ENCODE measurements around the gene GABRR1.

GABRR1 gene

DNA sequence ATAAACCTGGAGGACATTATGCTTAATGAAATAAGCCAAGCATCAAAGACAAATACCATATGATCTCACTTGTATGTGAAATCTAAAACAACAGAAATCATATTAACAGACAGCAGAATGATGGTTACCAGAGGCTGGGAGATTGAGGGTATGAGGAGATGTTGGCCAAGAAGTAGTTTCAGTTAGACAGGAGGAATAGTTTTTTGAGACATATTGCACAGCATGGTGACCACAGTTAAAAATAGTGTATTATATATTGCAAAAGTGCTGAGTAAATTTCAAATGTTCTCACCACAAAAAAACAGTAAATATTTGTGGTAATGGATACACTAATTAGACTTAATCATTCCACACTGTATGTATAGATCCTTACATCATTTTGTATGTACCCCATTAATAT, 1.8 kb downstream of the GABRR1 start:
- DNase-seq, result no peak

DNA sequence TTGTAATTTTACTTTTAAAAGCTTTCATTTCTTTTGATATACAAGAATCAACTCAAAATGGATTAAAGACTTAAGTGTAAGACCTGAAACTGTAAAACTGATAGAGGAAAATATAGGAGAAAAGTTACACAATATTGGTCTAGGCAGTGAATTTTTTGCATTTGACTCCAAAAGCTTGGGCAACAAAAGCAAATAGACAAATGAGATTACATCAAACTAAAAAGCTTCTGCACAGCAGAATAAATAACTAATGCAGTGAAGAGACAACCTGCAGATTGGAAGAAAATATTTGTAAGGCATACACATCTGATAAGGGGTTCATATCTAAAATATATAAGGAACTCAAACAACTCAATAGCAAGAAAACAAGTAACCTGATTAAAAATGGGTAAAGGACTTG, 3.0 kb downstream of the GABRR1 start:
- DNase-seq, result no peak

GRCh38 chr6:89212472-89212871, 4.7 kb downstream of the GABRR1 start:
- no peak for DNase-seq

- no peak for DNase-seq
Observed at GRCh38 chr6:89209457-89209856, 7.7 kb downstream of the GABRR1 start.

DNA sequence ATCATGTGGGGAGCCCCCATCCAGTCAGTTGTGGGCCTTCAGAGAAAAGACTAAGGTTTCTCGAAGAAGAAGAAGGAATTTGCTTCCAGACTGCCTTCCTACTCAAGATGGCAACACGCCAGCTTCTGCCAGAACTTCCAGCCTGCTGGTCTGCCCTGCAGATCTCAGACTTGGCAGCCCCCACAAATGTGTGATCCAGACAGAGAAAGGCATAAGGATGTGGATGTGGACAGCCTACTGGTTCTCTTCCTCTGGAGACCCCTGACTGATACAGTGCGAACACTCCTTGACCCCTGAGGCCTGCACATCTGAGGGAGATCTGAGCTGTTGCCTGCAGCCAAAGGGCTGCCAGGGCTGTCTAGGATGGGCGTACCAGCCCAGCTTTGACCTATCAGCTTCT, 8.6 kb downstream of the GABRR1 start:
- no peak for DNase-seq

GRCh38 chr6:89205819-89206218, 11.3 kb downstream of the GABRR1 start:
- DNase-seq, result no peak

DNA sequence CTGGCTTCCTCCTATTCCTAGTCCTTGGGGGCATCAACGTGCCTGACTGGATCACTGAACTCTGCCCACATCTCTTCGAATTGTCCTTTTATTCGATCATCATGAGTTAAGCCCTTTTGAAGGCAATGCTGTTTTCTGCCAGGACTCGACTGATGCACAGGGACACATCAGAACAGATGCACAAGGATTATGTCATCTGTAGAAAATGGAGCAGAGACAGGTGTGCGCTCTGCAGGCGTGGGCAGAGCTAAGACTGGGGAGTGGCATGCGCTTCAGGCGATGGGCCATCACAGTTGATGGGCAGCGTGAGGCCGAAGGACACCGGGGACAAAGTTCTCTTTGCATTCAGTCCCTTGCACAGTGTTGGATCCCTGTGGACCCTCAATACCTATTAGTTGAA, 13.1 kb downstream of the GABRR1 start:
- no peak for DNase-seq

- DNase-seq, result no peak
Observed at GRCh38 chr6:89200706-89201215, 16.4 kb downstream of the GABRR1 start.

GRCh38 chr6:89199579-89199978, 17.6 kb downstream of the GABRR1 start:
- no peak for DNase-seq

GRCh38 chr6:89198235-89198634, 18.9 kb downstream of the GABRR1 start:
- no peak for DNase-seq

GRCh38 chr6:89197141-89197540, 20.0 kb downstream of the GABRR1 start:
- DNase-seq, result no peak

DNA sequence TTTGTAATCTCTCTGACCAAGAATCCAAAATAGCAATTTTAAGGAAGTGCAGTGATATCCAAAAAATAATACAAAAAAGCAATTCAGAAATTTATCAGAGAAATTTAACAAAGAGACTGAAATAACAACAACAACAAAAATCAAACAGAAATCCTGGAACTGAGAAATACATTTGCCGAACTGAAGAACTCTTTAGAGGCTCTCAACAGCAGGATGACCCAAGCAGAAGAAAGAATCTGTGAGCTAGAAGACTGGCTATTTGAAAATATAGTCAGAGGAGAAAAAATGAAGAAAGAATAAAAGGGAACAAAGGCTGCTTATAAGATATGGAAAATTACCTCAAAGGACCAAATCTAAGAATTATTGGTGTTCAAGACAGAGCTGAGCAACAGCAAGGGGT, 22.6 kb downstream of the GABRR1 start:
- no peak for DNase-seq

GRCh38 chr6:89190741-89191140, 26.4 kb downstream of the GABRR1 start:
- no peak for DNase-seq

DNA sequence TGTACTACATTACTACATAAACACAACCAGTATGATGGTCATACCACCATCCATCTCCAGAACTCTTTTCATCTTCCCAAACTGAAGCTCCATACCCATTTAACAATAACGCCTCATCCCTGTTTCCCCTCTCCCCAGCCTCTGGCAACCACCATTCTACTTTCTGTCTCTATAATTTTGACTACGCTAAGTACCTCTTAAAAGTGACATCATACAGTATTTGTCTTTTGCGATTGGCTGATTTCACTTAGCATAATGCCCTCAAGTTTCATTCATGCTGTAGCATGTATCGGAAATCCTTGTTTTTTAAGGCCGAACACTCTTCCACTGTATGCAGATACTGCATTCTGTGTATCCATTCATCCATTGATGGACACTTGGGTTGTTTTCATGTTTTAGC, 29.7 kb downstream of the GABRR1 start:
- no peak for DNase-seq

GRCh38 chr6:89186762-89187161, 30.4 kb downstream of the GABRR1 start:
- DNase-seq, result no peak

- no peak for DNase-seq
Observed at GRCh38 chr6:89184344-89184743, 32.8 kb downstream of the GABRR1 start.

DNA sequence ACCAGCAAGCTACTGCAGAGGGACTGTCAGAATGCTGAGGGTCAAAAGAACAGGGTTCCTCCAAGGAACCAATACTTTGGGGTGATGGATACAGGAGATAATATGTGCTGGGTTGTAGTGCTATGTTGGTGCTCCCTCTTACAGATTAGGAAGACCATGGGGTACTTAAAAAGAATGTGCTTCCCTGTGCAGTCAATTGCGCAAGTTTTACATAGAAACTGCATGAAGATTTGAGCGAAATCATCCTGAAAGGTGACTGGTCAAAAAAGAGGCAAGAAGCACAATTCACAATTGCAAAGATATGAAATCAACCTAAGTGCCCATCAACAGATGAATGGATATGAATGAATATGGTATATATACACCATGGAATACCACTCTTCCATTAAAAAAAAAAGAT, 33.9 kb downstream of the GABRR1 start:
- no peak for DNase-seq

DNA sequence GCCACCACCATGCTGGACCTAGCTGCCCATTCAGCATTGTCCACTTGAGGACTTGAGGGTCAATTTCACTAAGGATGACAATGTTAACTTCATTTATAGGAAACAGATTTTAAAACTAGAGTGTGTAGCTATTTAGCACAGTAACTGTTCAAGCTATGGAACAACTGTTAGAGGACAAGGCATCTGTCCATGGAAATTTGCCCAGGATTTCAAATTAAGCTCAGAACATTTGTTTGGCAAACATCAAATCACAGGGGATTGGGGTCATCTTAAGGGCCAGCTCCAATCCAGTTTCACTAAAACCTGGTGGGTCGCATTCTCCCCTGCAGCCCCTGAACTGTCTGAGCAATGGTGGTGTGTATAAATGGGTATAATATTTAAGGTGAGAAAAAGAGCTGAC, 36.2 kb downstream of the GABRR1 start:
- DNase-seq, result no peak

- no peak for DNase-seq
Observed at GRCh38 chr6:89180112-89180511, 37.0 kb downstream of the GABRR1 start.

DNA sequence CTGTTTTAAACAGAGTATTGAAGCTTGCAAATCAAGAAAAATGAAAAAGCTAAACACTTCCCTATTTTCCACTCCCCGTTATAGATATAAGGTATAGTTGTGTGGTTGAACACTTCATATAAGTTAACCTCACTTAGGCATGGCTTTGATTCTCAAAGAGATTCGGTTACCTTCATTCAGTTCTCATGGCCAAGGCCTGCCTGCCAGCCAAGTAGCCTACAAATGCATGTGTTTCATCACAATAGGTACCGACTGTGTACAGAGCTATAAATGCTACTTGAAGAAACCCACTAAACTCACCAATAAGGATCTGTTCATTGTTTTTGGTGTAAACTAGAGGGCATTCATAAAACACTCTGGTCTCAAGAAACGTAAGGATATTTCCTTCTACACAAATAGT, 43.5 kb downstream of the GABRR1 start:
- DNase-seq, result no peak

DNA sequence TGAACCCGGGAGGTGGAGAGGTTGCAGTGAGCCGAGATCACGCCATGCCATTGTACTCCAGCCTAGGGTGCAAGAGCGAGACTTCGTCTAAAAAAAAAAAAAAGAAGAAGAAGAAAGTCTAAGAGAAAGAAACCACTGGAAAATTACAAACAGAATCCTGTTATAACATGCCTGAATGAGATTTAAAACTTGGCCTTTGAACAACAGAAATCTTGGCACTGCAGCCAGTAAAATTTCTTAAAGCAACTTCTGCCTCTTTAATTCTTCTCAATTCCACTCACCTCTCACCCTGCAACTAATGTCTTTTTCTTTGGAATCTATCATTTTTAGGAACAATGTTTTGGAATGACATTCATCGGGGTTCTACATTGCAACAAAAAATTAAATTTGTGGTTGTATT, 45.0 kb downstream of the GABRR1 start:
- no peak for DNase-seq

DNA sequence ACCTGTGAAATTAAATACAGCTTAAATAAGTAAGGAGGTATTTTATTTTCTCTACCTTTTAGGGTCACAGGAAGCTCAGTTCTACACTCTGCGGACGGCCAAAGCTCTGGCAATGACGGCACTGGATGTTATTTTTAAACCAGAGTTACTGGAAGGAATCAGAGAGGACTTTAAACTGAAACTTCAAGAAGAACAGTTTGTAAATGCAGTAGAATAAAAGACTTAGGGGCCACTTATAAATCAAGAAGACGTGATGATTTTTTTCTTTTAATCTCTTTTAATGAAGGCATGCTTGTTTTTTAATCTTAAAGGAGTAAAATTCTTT, 55.1 kb downstream of the GABRR1 start:
- no peak for DNase-seq

- DNase-seq, result no peak
Observed at GRCh38 chr6:89161326-89162046, 55.7 kb downstream of the GABRR1 start.

- DNase-seq, result no peak
Observed at GRCh38 chr6:89160331-89161092, 56.6 kb downstream of the GABRR1 start.
